ENCODE data around the gene URB2.

URB2 gene

GRCh38 chr1:229625915-229626831, at the start of gene URB2, which contains the start of gene TAF5L:
TSS of gene URB2 (plus strand) at chr1:229626247. CDS start at chr1:229627634, 1,387 bp downstream.
TSS of gene TAF5L (minus strand) at chr1:229626122. CDS start at chr1:229614482, 11,640 bp downstream.
- peak within 1 kb of the TSS; percentile 82 for H3K27ac ChIP-seq (ENCODE audit: extremely low read depth, low read depth, low read length)
- H3K4me1 ChIP-seq (ENCODE audit: control insufficient read depth, insufficient read depth, low read length), result peaks cover 6% of the 10 kb centered on the region; the same call in 1 of the 2 replicates
- H3K9me3 ChIP-seq (ENCODE audit: control insufficient read depth, insufficient read depth, low read depth, low read length), result no peaks in the 10 kb centered on the region
- POLR2A ChIA-PET, result interaction anchor here (0.5 to 8.3 kb wide), 7 partner anchors 10 to 1167 kb away, joined by 3 to 102 read pairs (median 4); partner anchors contain the start of genes ABCB10 and NUP133
- peaks cover 14 to 19% of the 10 kb centered on the region in 2 experiments for H3K36me3 ChIP-seq (ENCODE audit: control insufficient read depth in 2 of 2, insufficient read depth in 1 of 2, low read length in 2 of 2)
- H3K4me3 ChIP-seq (ENCODE audit: low read depth, low read length), result peak within 1 kb of the TSS; percentile 91
- CTCF ChIA-PET, result interaction anchor here (0.7 to 4.9 kb wide), 3 partner anchors 68 to 112 kb away, joined by 4 to 26 read pairs (median 5); partner anchors contain the start of gene ABCB10
- no peak for TF ChIP-seq HOXD13 (CRISPR knock-in tag; IDR thresholded peaks at IDR 0.05; ENCODE audit: borderline replicate concordance)
- no peak for TF ChIP-seq ZNF514 (tag by site-specific recombination; IDR thresholded peaks at IDR 0.05)
- no peak for TF ChIP-seq ZNF530 (tag by site-specific recombination; IDR thresholded peaks at IDR 0.05; ENCODE audit: low read depth)
- TF ChIP-seq ZNF549 (tag by site-specific recombination; IDR thresholded peaks at IDR 0.05), result no peak
- peak; percentile 83; the same call in 1 of the 2 replicates for TF ChIP-seq HOXC10 (CRISPR knock-in tag; IDR thresholded peaks at IDR 0.05)
- TF ChIP-seq ZNF157 (tag by site-specific recombination; IDR thresholded peaks at IDR 0.05), result no peak
- TF ChIP-seq ZFP37 (tag by site-specific recombination; IDR thresholded peaks at IDR 0.05), result peak; percentile 98
- TF ChIP-seq ZNF341 (tag by site-specific recombination; IDR thresholded peaks at IDR 0.05; ENCODE audit: low read depth), result peak; percentile 61; the same call in 1 of the 2 replicates
- TF ChIP-seq ZNF704 (tag by site-specific recombination; IDR thresholded peaks at IDR 0.05), result peak; percentile 98
- peak; percentile 99 for TF ChIP-seq ZNF600 (tag by site-specific recombination; IDR thresholded peaks at IDR 0.05)
- 0 out of 2 replicates have a peak, but pooled peaks have one; percentile 14 for TF ChIP-seq ZNF791 (tag by site-specific recombination; IDR thresholded peaks at IDR 0.05)
- TF ChIP-seq PRDM1 (tag by site-specific recombination; IDR thresholded peaks at IDR 0.05), result no peak
- TF ChIP-seq ZNF354C (tag by site-specific recombination; IDR thresholded peaks at IDR 0.05; ENCODE audit: borderline replicate concordance, low read depth), result no peak
- TF ChIP-seq, protein P1, sequence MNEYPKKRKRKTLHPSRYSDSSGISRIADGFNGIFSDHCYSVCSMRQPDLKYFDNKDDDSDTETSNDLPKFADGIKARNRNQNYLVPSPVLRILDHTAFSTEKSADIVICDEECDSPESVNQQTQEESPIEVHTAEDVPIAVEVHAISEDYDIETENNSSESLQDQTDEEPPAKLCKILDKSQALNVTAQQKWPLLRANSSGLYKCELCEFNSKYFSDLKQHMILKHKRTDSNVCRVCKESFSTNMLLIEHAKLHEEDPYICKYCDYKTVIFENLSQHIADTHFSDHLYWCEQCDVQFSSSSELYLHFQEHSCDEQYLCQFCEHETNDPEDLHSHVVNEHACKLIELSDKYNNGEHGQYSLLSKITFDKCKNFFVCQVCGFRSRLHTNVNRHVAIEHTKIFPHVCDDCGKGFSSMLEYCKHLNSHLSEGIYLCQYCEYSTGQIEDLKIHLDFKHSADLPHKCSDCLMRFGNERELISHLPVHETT (tag by site-specific recombination; IDR thresholded peaks at IDR 0.05), result peak; percentile 69; the same call in 1 of the 2 replicates
- TF ChIP-seq, protein P2, sequence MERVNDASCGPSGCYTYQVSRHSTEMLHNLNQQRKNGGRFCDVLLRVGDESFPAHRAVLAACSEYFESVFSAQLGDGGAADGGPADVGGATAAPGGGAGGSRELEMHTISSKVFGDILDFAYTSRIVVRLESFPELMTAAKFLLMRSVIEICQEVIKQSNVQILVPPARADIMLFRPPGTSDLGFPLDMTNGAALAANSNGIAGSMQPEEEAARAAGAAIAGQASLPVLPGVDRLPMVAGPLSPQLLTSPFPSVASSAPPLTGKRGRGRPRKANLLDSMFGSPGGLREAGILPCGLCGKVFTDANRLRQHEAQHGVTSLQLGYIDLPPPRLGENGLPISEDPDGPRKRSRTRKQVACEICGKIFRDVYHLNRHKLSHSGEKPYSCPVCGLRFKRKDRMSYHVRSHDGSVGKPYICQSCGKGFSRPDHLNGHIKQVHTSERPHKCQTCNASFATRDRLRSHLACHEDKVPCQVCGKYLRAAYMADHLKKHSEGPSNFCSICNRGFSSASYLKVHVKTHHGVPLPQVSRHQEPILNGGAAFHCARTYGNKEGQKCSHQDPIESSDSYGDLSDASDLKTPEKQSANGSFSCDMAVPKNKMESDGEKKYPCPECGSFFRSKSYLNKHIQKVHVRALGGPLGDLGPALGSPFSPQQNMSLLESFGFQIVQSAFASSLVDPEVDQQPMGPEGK (tag by site-specific recombination; IDR thresholded peaks at IDR 0.05), result peak; percentile 98
- peak; percentile 91 for TF ChIP-seq ZNF335 (tag by site-specific recombination; conservative IDR thresholded peaks at IDR 0.05)
- 0 out of 2 replicates have a peak, but pooled peaks have one; percentile 46 for TF ChIP-seq ZBTB48 (tag by site-specific recombination; IDR thresholded peaks at IDR 0.05)
- peak; percentile 66; the same call in 1 of the 2 replicates for TF ChIP-seq ZNF223 (tag by site-specific recombination; IDR thresholded peaks at IDR 0.05)
- no peak for TF ChIP-seq ATF2 (tag by site-specific recombination; IDR thresholded peaks at IDR 0.05; ENCODE audit: low read depth)
- TF ChIP-seq ZBTB26 (tag by site-specific recombination; optimal IDR thresholded peaks at IDR 0.05), result peak; percentile 77
- no peak; the same call in 1 of the 2 replicates for TF ChIP-seq ZNF843 (tag by site-specific recombination; IDR thresholded peaks at IDR 0.05)
- no peak; the same call in 1 of the 2 replicates for TF ChIP-seq ZFHX2 (tag by site-specific recombination; conservative IDR thresholded peaks at IDR 0.05)
- TF ChIP-seq OVOL3 (tag by site-specific recombination; IDR thresholded peaks at IDR 0.05), result no peak
- TF ChIP-seq SCRT1 (tag by site-specific recombination; IDR thresholded peaks at IDR 0.05; ENCODE audit: borderline replicate concordance), result peak; percentile 90
- TF ChIP-seq ZNF391 (tag by site-specific recombination; IDR thresholded peaks at IDR 0.05; ENCODE audit: borderline replicate concordance, low read depth), result peak; percentile 87; the same call in 1 of the 2 replicates
- TF ChIP-seq ZNF792 (tag by site-specific recombination; IDR thresholded peaks at IDR 0.05), result peak; percentile 89
- TF ChIP-seq ZNF658 (tag by site-specific recombination; IDR thresholded peaks at IDR 0.05), result no peak
- peak; percentile 63 for TF ChIP-seq ZNF629 (tag by site-specific recombination; IDR thresholded peaks at IDR 0.05)
- TF ChIP-seq ZBTB21 (tag by site-specific recombination; IDR thresholded peaks at IDR 0.05), result no peak
